Activated naive CD8-positive, alpha-beta T cell treated with anti-CD3 and anti-CD28 coated beads, Interleukin-2, amount 50 U/mL, for 24 hours (primary cell): ENCODE results near the gene CDC42BPA.

Experiments
- ATAC-seq: fragments of 150-1000 bp; cut with Tn5 transposase; one replicate; pipeline ENCODE4 v1.10.0; 2021
- DNase-seq: peaks from one replicate; pipeline ENCODE4 v3.0.0; 2021
- H3K27ac Mint-ChIP-seq: one replicate; pipeline ENCODE4 v1.8.0; 2021; ENCODE audit warnings: mild to moderate bottlenecking, mixed read lengths
- H3K27me3 Mint-ChIP-seq: one replicate; pipeline ENCODE4 v1.8.0; 2021; ENCODE audit warnings: mixed read lengths
- H3K36me3 Mint-ChIP-seq: one replicate; pipeline ENCODE4 v1.8.0; 2021; ENCODE audit warnings: low read depth, mixed read lengths
- H3K4me1 Mint-ChIP-seq: one replicate; pipeline ENCODE4 v1.8.0; 2021; ENCODE audit warnings: mixed read lengths
- H3K4me3 Mint-ChIP-seq: one replicate; pipeline ENCODE4 v1.8.0; 2021; ENCODE audit warnings: mild to moderate bottlenecking, moderate library complexity, mixed read lengths
- H3K9me3 Mint-ChIP-seq: one replicate; pipeline ENCODE4 v1.8.0; 2021; ENCODE audit warnings: mixed read lengths

CDC42BPA gene

GRCh38 chr1:227185291-227185690, 133.0 kb downstream of the CDC42BPA start:
- ATAC-seq (no peak), DNase-seq (no peak)
- Mint-ChIP-seq H3K4me3 (no peak overlapping the region), H3K9me3 (no peaks in the 10 kb centered on the region), H3K27ac (no peak overlapping the region), H3K4me1 (no peaks in the 10 kb centered on the region), H3K27me3 (peaks cover 13% of the 10 kb centered on the region), H3K36me3 (no peaks in the 10 kb centered on the region)

- Mint-ChIP-seq H3K36me3 (no peaks in the 10 kb centered on the region), H3K9me3 (no peaks in the 10 kb centered on the region), H3K27me3 (peaks cover 3% of the 10 kb centered on the region), H3K27ac (no peak overlapping the region), H3K4me1 (no peaks in the 10 kb centered on the region), H3K4me3 (no peak overlapping the region)
- ATAC-seq = no peak
- DNase-seq = no peak
Observed at GRCh38 chr1:227182012-227182411, 136.3 kb downstream of the CDC42BPA start.

GRCh38 chr1:227175611-227176010, 142.7 kb downstream of the CDC42BPA start:
- Mint-ChIP-seq H3K4me3 (no peak overlapping the region), H3K27me3 (peaks cover 5% of the 10 kb centered on the region), H3K4me1 (no peaks in the 10 kb centered on the region), H3K36me3 (no peaks in the 10 kb centered on the region), H3K9me3 (no peaks in the 10 kb centered on the region), H3K27ac (no peak overlapping the region)
- ATAC-seq (no peak), DNase-seq (no peak)

- H3K4me1 Mint-ChIP-seq = no peaks in the 10 kb centered on the region
- DNase-seq (no peak), ATAC-seq (no peak)
- no peaks in the 10 kb centered on the region for H3K9me3 Mint-ChIP-seq
- no peak overlapping the region for H3K4me3 Mint-ChIP-seq
- H3K27ac Mint-ChIP-seq = no peak overlapping the region
- peaks cover 5% of the 10 kb centered on the region for H3K27me3 Mint-ChIP-seq
- H3K36me3 Mint-ChIP-seq = no peaks in the 10 kb centered on the region
Observed at GRCh38 chr1:227174164-227174563, 144.1 kb downstream of the CDC42BPA start.

GRCh38 chr1:227170361-227171166, 147.7 kb downstream of the CDC42BPA start:
- Mint-ChIP-seq H3K4me3 (no peak overlapping the region), H3K36me3 (no peaks in the 10 kb centered on the region), H3K27ac (no peak overlapping the region), H3K9me3 (no peaks in the 10 kb centered on the region), H3K4me1 (no peaks in the 10 kb centered on the region), H3K27me3 (peaks cover 9% of the 10 kb centered on the region)
- DNase-seq (no peak), ATAC-seq (no peak)

GRCh38 chr1:227169343-227169742, 148.9 kb downstream of the CDC42BPA start:
- H3K27ac Mint-ChIP-seq = no peak overlapping the region
- no peaks in the 10 kb centered on the region for H3K9me3 Mint-ChIP-seq
- no peaks in the 10 kb centered on the region for H3K4me1 Mint-ChIP-seq
- ATAC-seq (no peak), DNase-seq (no peak)
- H3K36me3 Mint-ChIP-seq = no peaks in the 10 kb centered on the region
- peaks cover 9% of the 10 kb centered on the region for H3K27me3 Mint-ChIP-seq
- H3K4me3 Mint-ChIP-seq = no peak overlapping the region

GRCh38 chr1:227167276-227168101, 150.8 kb downstream of the CDC42BPA start:
- DNase-seq (no peak), ATAC-seq (no peak)
- Mint-ChIP-seq H3K4me1 (no peaks in the 10 kb centered on the region), H3K9me3 (no peaks in the 10 kb centered on the region), H3K27ac (no peak overlapping the region), H3K4me3 (no peak overlapping the region), H3K27me3 (peaks cover 9% of the 10 kb centered on the region), H3K36me3 (no peaks in the 10 kb centered on the region)

GRCh38 chr1:227166559-227166958, 151.7 kb downstream of the CDC42BPA start:
- Mint-ChIP-seq H3K9me3 (no peaks in the 10 kb centered on the region), H3K27me3 (peaks cover 9% of the 10 kb centered on the region), H3K4me3 (no peak overlapping the region), H3K36me3 (no peaks in the 10 kb centered on the region), H3K27ac (no peak overlapping the region), H3K4me1 (no peaks in the 10 kb centered on the region)
- ATAC-seq (no peak), DNase-seq (no peak)

- no peak for DNase-seq
- Mint-ChIP-seq H3K36me3 (no peaks in the 10 kb centered on the region), H3K4me1 (no peaks in the 10 kb centered on the region), H3K9me3 (no peaks in the 10 kb centered on the region), H3K27ac (no peak overlapping the region), H3K27me3 (no peaks in the 10 kb centered on the region), H3K4me3 (no peak overlapping the region)
- no peak for ATAC-seq
Observed at GRCh38 chr1:227161470-227161869, 156.8 kb downstream of the CDC42BPA start.

GRCh38 chr1:227156520-227156919, 161.8 kb downstream of the CDC42BPA start:
- no peaks in the 10 kb centered on the region for H3K4me1 Mint-ChIP-seq
- no peak overlapping the region for H3K27ac Mint-ChIP-seq
- no peaks in the 10 kb centered on the region for H3K9me3 Mint-ChIP-seq
- no peak for DNase-seq
- no peak for ATAC-seq
- H3K4me3 Mint-ChIP-seq = no peak overlapping the region
- H3K27me3 Mint-ChIP-seq = peaks cover under 1% of the 10 kb centered on the region
- no peaks in the 10 kb centered on the region for H3K36me3 Mint-ChIP-seq

- DNase-seq (no peak), ATAC-seq (no peak)
- H3K4me1 Mint-ChIP-seq = no peaks in the 10 kb centered on the region
- no peaks in the 10 kb centered on the region for H3K36me3 Mint-ChIP-seq
- H3K4me3 Mint-ChIP-seq = no peak overlapping the region
- peaks cover 3% of the 10 kb centered on the region for H3K27me3 Mint-ChIP-seq
- H3K27ac Mint-ChIP-seq = no peak overlapping the region
- H3K9me3 Mint-ChIP-seq = no peaks in the 10 kb centered on the region
Observed at GRCh38 chr1:227155688-227156087, 162.6 kb downstream of the CDC42BPA start.

- H3K27ac Mint-ChIP-seq = no peak overlapping the region
- H3K4me3 Mint-ChIP-seq = no peak overlapping the region
Observed at GRCh38 chr1:227155004-227155403, 163.3 kb downstream of the CDC42BPA start.

GRCh38 chr1:227152525-227152924, 165.8 kb downstream of the CDC42BPA start:
- Mint-ChIP-seq H3K4me3 (no peak overlapping the region), H3K4me1 (no peaks in the 10 kb centered on the region), H3K9me3 (no peaks in the 10 kb centered on the region), H3K27me3 (peaks cover 8% of the 10 kb centered on the region), H3K36me3 (no peaks in the 10 kb centered on the region), H3K27ac (no peak overlapping the region)
- ATAC-seq = no peak
- DNase-seq = no peak

More at GRCh38 chr1:227155004-227155403, 163.3 kb downstream of the CDC42BPA start:
- Mint-ChIP-seq H3K36me3 (no peaks in the 10 kb centered on the region), H3K9me3 (no peaks in the 10 kb centered on the region), H3K27me3 (peaks cover 3% of the 10 kb centered on the region), H3K4me1 (no peaks in the 10 kb centered on the region)
- no peak for DNase-seq
- ATAC-seq = no peak

GRCh38 chr1:227140376-227140775, 177.9 kb downstream of the CDC42BPA start:
- no peak overlapping the region for H3K27ac Mint-ChIP-seq
- H3K4me3 Mint-ChIP-seq = no peak overlapping the region
- ATAC-seq = no peak

GRCh38 chr1:227136210-227136820, 182.0 kb downstream of the CDC42BPA start:
- H3K4me1 Mint-ChIP-seq = no peaks in the 10 kb centered on the region
- H3K9me3 Mint-ChIP-seq = no peaks in the 10 kb centered on the region
- no peak for DNase-seq
- H3K36me3 Mint-ChIP-seq = no peaks in the 10 kb centered on the region
- no peak overlapping the region for H3K27ac Mint-ChIP-seq
- H3K4me3 Mint-ChIP-seq = no peak overlapping the region
- H3K27me3 Mint-ChIP-seq = peaks cover 4% of the 10 kb centered on the region
- no peak for ATAC-seq

More at GRCh38 chr1:227140376-227140775, 177.9 kb downstream of the CDC42BPA start:
- Mint-ChIP-seq H3K4me1 (no peaks in the 10 kb centered on the region), H3K9me3 (no peaks in the 10 kb centered on the region), H3K27me3 (no peaks in the 10 kb centered on the region), H3K36me3 (no peaks in the 10 kb centered on the region)
- no peak for DNase-seq
